SK-N-SH (cell line): ENCODE measurements around the gene FOXM1. TPM values are rescaled to one million over a fixed set of nuclear protein-coding genes. Genes with fewer than 3 reads are reported as not detected.

Experiments used
- CTCF ChIA-PET: fragments of 300-600, 350-600 bp; formaldehyde crosslinking; extraction: SDS; loops from one replicate; lab custom pipeline; 2021; lab: Yijun Ruan, JAX
- POLR2A ChIA-PET: fragments of 350-600 bp; sonication (Branson Sonifier 250); formaldehyde crosslinking; extraction: SDS; loops from one replicate; lab custom pipeline; 2020; ENCODE audit warnings: antibody characterized with exemption, inconsistent platforms; lab: Yijun Ruan, JAX
- DNase-seq: peaks from one replicate; pipeline ENCODE4 v3.0.0; 2012
- H2AFZ ChIP-seq: fragments of 200-600 bp; sonication (generic); 2 replicates; pipeline ENCODE4 v1.8.1; 2016; ENCODE audit warnings: antibody characterized with exemption, mild to moderate bottlenecking, low read depth
- H3F3A ChIP-seq: fragments of 200-600 bp; sonication (generic); replicated peaks from 2 replicates; pipeline ENCODE3; 2016; ENCODE audit warnings: antibody characterized with exemption, mild to moderate bottlenecking; ENCODE audit not compliant: insufficient read depth
- H3K27ac ChIP-seq, 2 experiments: fragments of 200-500 bp in 1 of 2; fragments of 200-600 bp in 1 of 2; sonication (Bioruptor generic) in 1 of 2; sonication (generic), shearing (Covaris generic) in 1 of 2; 2 replicates each; pipeline versions ENCODE4 v1.5.1 to v1.6.1; 2014 to 2016; ENCODE audit warnings: low read depth in 2 of 2, inconsistent platforms in 1 of 2, low read length in 1 of 2, mild to moderate bottlenecking in 1 of 2, mixed read lengths in 1 of 2
- H3K27me3 ChIP-seq: fragments of 200-600 bp; sonication (generic), shearing (Covaris generic); 2 replicates; pipeline ENCODE4 v1.6.1; 2016; ENCODE audit warnings: mixed run types; ENCODE audit not compliant: insufficient read depth
- H3K36me3 ChIP-seq, 2 experiments: fragments of 200-500 bp in 1 of 2; fragments of 200-600 bp in 1 of 2; sonication (Bioruptor generic) in 1 of 2; sonication (generic) in 1 of 2; replicated peaks in 1 of 2; 2 replicates each; pipeline versions ENCODE3 to v1.5.1; 2014 to 2016; ENCODE audit warnings: low read length in 1 of 2, mild to moderate bottlenecking in 1 of 2; ENCODE audit not compliant: insufficient read depth in 2 of 2, control insufficient read depth in 1 of 2
- H3K4me1 ChIP-seq, 2 experiments: fragments of 200-500 bp in 1 of 2; fragments of 200-600 bp in 1 of 2; sonication (Bioruptor generic) in 1 of 2; sonication (generic), shearing (Covaris generic) in 1 of 2; 2 replicates each; pipeline versions ENCODE4 v1.5.1 to v1.6.1; 2014 to 2016; ENCODE audit warnings: low read depth in 1 of 2, low read length in 1 of 2, mixed run types in 1 of 2; ENCODE audit not compliant: insufficient read depth in 2 of 2, control insufficient read depth in 1 of 2
- H3K4me2 ChIP-seq: fragments of 200-600 bp; sonication (generic), shearing (Covaris generic); 2 replicates; pipeline ENCODE4 v1.6.1; 2017; ENCODE audit warnings: mixed run types
- H3K4me3 ChIP-seq, 2 experiments: fragments of 200-500 bp in 1 of 2; fragments of 200-600 bp in 1 of 2; sonication (Bioruptor generic) in 1 of 2; sonication (generic), shearing (Covaris generic) in 1 of 2; 2 replicates each; pipeline versions ENCODE4 v1.5.1 to v1.8.1; 2014 to 2016; ENCODE audit warnings: low read depth in 2 of 2, inconsistent platforms in 1 of 2, low read length in 1 of 2, mild to moderate bottlenecking in 1 of 2, mixed read lengths in 1 of 2, moderate library complexity in 1 of 2
- H3K79me2 ChIP-seq: fragments of 200-600 bp; sonication (generic); 2 replicates; pipeline ENCODE4 v1.8.1; 2017; ENCODE audit warnings: mild to moderate bottlenecking; ENCODE audit not compliant: insufficient read depth
- H3K9ac ChIP-seq: fragments of 200-600 bp; sonication (generic); 2 replicates; pipeline ENCODE4 v1.6.1; 2017; ENCODE audit warnings: mixed run types
- H3K9me2 ChIP-seq: fragments of 200-600 bp; sonication (generic); 2 replicates; pipeline ENCODE4 v1.6.1; 2017; ENCODE audit warnings: mixed run types
- H3K9me3 ChIP-seq: fragments of 200-600 bp; sonication (generic); 2 replicates; pipeline ENCODE4 v1.6.1; 2017; ENCODE audit warnings: mixed run types, mild to moderate bottlenecking, moderate library complexity
- H4K20me1 ChIP-seq: fragments of 200-600 bp; sonication (generic); 2 replicates; pipeline ENCODE4 v1.6.1; 2017; ENCODE audit warnings: mild to moderate bottlenecking, mixed run types; ENCODE audit not compliant: insufficient read depth
- EP300 ChIP-seq, 2 experiments: IDR thresholded peaks; 2 replicates each; pipeline versions ENCODE4 v1.4.0 to v1.6.1; 2012; ENCODE audit warnings: borderline replicate concordance in 1 of 2, low read depth in 1 of 2, low read length in 1 of 2
- EZH2phosphoT487 ChIP-seq: fragments of 200-600 bp; sonication (generic); IDR thresholded peaks from 2 replicates; pipeline ENCODE4 v1.6.1; 2017; ENCODE audit warnings: low read depth, mixed run types, mild to moderate bottlenecking, antibody characterized with exemption, moderate library complexity, borderline replicate concordance
- GABPA ChIP-seq: IDR thresholded peaks from 2 replicates; pipeline ENCODE4 v1.4.0; 2012; ENCODE audit warnings: low read depth, mild to moderate bottlenecking
- IRF3 ChIP-seq: fragments of 150-350 bp; IDR thresholded peaks from 2 replicates; pipeline ENCODE4 v1.6.1; 2016; ENCODE audit warnings: mild to moderate bottlenecking, low read depth, low read length
- MAX ChIP-seq: IDR thresholded peaks from 2 replicates; pipeline ENCODE4 v1.4.0; 2012; ENCODE audit warnings: low read depth
- POLR2AphosphoS5 ChIP-seq: IDR thresholded peaks from 2 replicates; pipeline ENCODE4 v1.6.1; 2012; ENCODE audit warnings: low read depth, low read length
- RAD21 ChIP-seq: IDR thresholded peaks from 2 replicates; pipeline ENCODE4 v1.6.1; 2012; ENCODE audit warnings: mild to moderate bottlenecking, low read length
- RCOR1 ChIP-seq: fragments of 150-350 bp; IDR thresholded peaks from 2 replicates; pipeline ENCODE4 v1.6.1; 2017; ENCODE audit warnings: antibody characterized with exemption, low read length
- SIN3A ChIP-seq: IDR thresholded peaks from 2 replicates; pipeline ENCODE4 v1.6.1; 2012; ENCODE audit warnings: low read depth, mild to moderate bottlenecking, low read length, moderate library complexity, borderline replicate concordance
- TAF1 ChIP-seq: IDR thresholded peaks from 2 replicates; pipeline ENCODE4 v1.6.1; 2012; ENCODE audit warnings: low read depth, mild to moderate bottlenecking, low read length, moderate library complexity, borderline replicate concordance
- WGBS: methylation state at CpG from one replicate; pipeline ENCODE4 v1.1.6; 2017; ENCODE audit warnings: low lambda C conversion rate; 5-methylcytosine and 5-hydroxymethylcytosine counted together
- polyA plus RNA-seq, 3 experiments: library from polyadenylated mRNA; depleted of rRNA; stranded (reverse); fragments of >200 nt; gene quantifications; 2 replicates each; pipeline ENCODE4 v1.2.3, GENCODE V29; 2012
- TF ChIP-seq, protein P1 (sequence below): IDR thresholded peaks from 2 replicates; pipeline ENCODE4 v1.6.1; 2012; ENCODE audit warnings: mild to moderate bottlenecking, low read depth, low read length, moderate library complexity

FOXM1 gene
- polyA plus RNA-seq, 1 of the 3 experiments (the other 2 are of a cell fraction): 29.9 TPM

DNA sequence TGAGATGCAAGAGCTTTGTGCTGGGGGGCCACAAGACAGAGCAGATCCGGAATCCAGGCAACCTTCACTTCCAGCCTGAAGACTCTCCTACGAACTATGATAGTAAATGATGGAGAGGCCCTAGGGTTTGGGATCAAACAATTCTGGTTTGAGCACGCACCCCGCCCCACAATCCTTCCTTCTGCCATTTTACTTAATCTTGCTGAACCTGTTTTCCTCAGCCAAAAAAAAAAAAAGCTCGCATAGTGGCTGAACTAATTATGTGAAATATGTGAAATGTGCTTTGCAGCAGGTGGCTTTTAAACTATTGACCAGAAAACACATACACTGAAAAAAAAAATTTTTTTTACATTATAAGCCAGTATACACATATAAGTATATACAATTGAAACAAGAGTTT lies 65.2 kb downstream of the FOXM1 start:
- peaks cover 34% of the 10 kb centered on the region for H3K79me2 ChIP-seq
- CTCF ChIA-PET: interaction anchor here (1.0 to 3.1 kb wide), 4 partner anchors 11 to 28 kb away, joined by 3 to 14 read pairs (median 3); partner anchors contain the start of gene NRIP2
- peak overlapping the region; percentile 77 for H3K4me2 ChIP-seq
- H4K20me1 ChIP-seq: no peaks in the 10 kb centered on the region
- H3K4me1 ChIP-seq: peaks cover 0 to 3% of the 10 kb centered on the region in 2 experiments; a peak in 1 of 4 replicates
- WGBS: 74% methylated on average over 5 of the region's 5 CpGs
- POLR2A ChIA-PET: no interaction called here
- peak overlapping the region; percentile 60 to 87 for H3K27ac ChIP-seq
- H3K9ac ChIP-seq: peak overlapping the region; percentile 82; the same call in 1 of the 2 replicates
- DNase-seq: no peak
- H3F3A ChIP-seq: no peaks in the 10 kb centered on the region
- peak overlapping the region; percentile 77 for H2AFZ ChIP-seq
- TF ChIP-seq MAX (no peak), RCOR1 (no peak), TAF1 (no peak), EP300 (IDR thresholded peaks at IDR 0.05; ENCODE audit: borderline replicate concordance in 1 of 2, low read depth in 1 of 2, low read length in 1 of 2) (no peak), IRF3 (no peak), POLR2AphosphoS5 (no peak), SIN3A (no peak), RAD21 (no peak), EZH2phosphoT487 (no peak), GABPA (no peak)
- TF ChIP-seq, protein P1, sequence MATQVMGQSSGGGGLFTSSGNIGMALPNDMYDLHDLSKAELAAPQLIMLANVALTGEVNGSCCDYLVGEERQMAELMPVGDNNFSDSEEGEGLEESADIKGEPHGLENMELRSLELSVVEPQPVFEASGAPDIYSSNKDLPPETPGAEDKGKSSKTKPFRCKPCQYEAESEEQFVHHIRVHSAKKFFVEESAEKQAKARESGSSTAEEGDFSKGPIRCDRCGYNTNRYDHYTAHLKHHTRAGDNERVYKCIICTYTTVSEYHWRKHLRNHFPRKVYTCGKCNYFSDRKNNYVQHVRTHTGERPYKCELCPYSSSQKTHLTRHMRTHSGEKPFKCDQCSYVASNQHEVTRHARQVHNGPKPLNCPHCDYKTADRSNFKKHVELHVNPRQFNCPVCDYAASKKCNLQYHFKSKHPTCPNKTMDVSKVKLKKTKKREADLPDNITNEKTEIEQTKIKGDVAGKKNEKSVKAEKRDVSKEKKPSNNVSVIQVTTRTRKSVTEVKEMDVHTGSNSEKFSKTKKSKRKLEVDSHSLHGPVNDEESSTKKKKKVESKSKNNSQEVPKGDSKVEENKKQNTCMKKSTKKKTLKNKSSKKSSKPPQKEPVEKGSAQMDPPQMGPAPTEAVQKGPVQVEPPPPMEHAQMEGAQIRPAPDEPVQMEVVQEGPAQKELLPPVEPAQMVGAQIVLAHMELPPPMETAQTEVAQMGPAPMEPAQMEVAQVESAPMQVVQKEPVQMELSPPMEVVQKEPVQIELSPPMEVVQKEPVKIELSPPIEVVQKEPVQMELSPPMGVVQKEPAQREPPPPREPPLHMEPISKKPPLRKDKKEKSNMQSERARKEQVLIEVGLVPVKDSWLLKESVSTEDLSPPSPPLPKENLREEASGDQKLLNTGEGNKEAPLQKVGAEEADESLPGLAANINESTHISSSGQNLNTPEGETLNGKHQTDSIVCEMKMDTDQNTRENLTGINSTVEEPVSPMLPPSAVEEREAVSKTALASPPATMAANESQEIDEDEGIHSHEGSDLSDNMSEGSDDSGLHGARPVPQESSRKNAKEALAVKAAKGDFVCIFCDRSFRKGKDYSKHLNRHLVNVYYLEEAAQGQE: no peak
- H3K36me3 ChIP-seq: peaks cover 0 to 3% of the 10 kb centered on the region in 2 experiments
- no peaks in the 10 kb centered on the region for H3K9me2 ChIP-seq
- H3K9me3 ChIP-seq: no peaks in the 10 kb centered on the region
- no peaks in the 10 kb centered on the region for H3K27me3 ChIP-seq
- peak overlapping the region; percentile 68 to 81 for H3K4me3 ChIP-seq

Other genes starting within 250 kb of the FOXM1 start
- 53.2 and 57.7 TPM in 2 replicates for gene FKBP4, start 82.2 kb downstream of the FOXM1 start, polyA plus RNA-seq (2012; rRNA removed)
- gene ITFG2, start 64.5 kb downstream of the FOXM1 start, polyA plus RNA-seq (2012; rRNA removed): 27.2 and 30.1 TPM in 2 replicates
- not detected in 2 replicates for gene NRIP2, start 42.1 kb downstream of the FOXM1 start, polyA plus RNA-seq (2012; rRNA removed)
- not detected in 2 replicates for gene TEX52, start 20.1 kb downstream of the FOXM1 start, polyA plus RNA-seq (2012; rRNA removed)
- 28.9 and 39.5 TPM in 2 replicates for gene RHNO1, start within 50 bp of the FOXM1 start, polyA plus RNA-seq (2012; rRNA removed)
- 22.6 and 24.0 TPM in 2 replicates for gene TULP3, start 13.7 kb upstream of the FOXM1 start, polyA plus RNA-seq (2012; rRNA removed)
- 21.1 and 27.1 TPM in 2 replicates for gene TEAD4, start 82.2 kb upstream of the FOXM1 start, polyA plus RNA-seq (2012; rRNA removed)
- gene TSPAN9, start 200.2 kb upstream of the FOXM1 start, polyA plus RNA-seq (2012; rRNA removed): 34.9 and 40.1 TPM in 2 replicates